ENCODE results near the gene GNA14.

GNA14 gene

DNA sequence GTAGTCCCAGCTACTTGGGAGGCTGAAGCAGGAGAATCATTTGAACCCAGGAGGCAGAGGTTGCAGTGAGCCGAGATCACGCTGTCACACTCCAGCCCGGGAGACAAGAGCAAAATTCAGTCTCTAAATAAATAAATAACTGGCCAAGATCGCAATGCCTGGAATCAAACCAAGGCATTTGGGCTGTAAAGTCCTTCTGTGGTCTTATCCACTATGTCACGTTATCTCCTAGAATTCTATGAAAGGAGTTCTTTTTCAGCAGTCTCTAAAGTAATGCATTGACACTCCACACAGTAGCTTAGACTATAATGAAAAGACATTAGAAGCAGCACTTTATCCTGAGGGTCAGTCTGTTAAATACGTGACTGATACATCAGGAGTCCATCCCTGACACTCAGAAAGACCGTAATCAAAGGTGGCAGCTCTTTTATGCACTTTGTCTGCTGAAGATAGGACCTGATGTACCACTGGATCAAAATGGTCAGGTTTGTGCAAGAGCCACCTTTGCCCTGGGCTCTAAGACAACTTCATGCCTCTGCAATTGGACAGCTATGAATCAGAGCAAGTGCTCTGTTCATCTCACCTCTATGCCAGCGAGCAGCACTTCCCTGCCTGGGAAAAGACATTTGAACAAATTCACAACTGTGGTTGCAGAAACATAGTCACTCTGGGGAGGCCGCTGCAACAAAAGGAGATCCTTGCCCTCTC is 31.7 kb upstream of the GNA14 start:
- Histone ChIP-seq H3K36me3 (no peaks in the 10 kb centered on the region), H3K27ac (no peak overlapping the region), H3K27me3 (no peaks in the 10 kb centered on the region), H3K4me3 (no peak overlapping the region), H3K9me3 (no peaks in the 10 kb centered on the region), H3K4me1 (no peaks in the 10 kb centered on the region)
- TF ChIP-seq CTCF (IDR thresholded peaks at IDR 0.05): no peak
- intact Hi-C loops (cut with DNase I; ENCODE audit: low total_unique reads): no loop called here
- DNase-seq: no peak

GRCh38 chr9:77679088-77679487 is 31.0 kb upstream of the GNA14 start:
- intact Hi-C loops (cut with DNase I; ENCODE audit: low total_unique reads): no loop called here
- Histone ChIP-seq H3K4me1 (peaks cover 0 to 5% (median 1%) of the 10 kb centered on the region in 4 donors), H3K27ac (no peak overlapping the region), H3K9me3 (no peaks in the 10 kb centered on the region), H3K27me3 (no peaks in the 10 kb centered on the region), H3K36me3 (no peaks in the 10 kb centered on the region), H3K4me3 (no peak overlapping the region)
- TF ChIP-seq CTCF (IDR thresholded peaks at IDR 0.05): no peak
- DNase-seq: no peak

DNA sequence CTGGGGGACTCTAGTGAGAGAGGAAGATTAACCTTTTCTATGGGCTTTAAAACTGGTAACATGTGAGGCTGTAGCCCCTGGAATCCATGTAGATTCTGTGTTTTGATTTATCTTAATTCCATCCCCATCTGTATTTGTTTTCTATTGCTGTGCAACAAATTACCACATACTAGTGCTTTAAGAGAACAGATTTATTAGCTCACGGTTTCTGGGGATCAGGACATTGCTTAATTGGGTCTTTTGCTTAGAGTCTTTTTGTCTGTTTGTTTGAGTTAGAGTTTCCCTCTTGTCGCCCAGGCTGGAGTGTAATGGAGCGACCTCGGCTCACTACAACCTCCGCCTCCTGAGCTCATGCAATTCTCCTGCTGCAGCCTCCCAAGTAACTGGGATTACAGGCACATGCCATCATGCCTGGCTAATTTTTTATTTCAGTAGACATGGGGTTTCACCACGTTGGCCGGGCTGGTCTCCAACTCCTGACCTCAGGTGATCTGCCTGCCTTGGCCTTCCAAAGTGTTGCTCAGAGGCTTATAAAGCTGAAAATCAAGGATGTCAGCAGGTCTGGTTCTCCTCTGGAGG is 29.9 kb upstream of the GNA14 start:
- H3K36me3 ChIP-seq: no peaks in the 10 kb centered on the region
- no peaks in the 10 kb centered on the region for H3K27me3 ChIP-seq
- H3K27ac ChIP-seq: no peak overlapping the region
- H3K4me1 ChIP-seq: peaks cover 0 to 9% (median 2%) of the 10 kb centered on the region in 4 donors
- no peak for TF ChIP-seq CTCF (IDR thresholded peaks at IDR 0.05)
- H3K4me3 ChIP-seq: no peak overlapping the region
- intact Hi-C loops (cut with DNase I; ENCODE audit: low total_unique reads): no loop called here
- no peak for DNase-seq
- no peaks in the 10 kb centered on the region for H3K9me3 ChIP-seq

GRCh38 chr9:77677397-77677796 is 29.3 kb upstream of the GNA14 start:
- Histone ChIP-seq H3K9me3 (no peaks in the 10 kb centered on the region), H3K27ac (no peak overlapping the region), H3K4me1 (peaks cover 0 to 9% (median 2%) of the 10 kb centered on the region in 4 donors), H3K27me3 (no peaks in the 10 kb centered on the region), H3K4me3 (no peak overlapping the region), H3K36me3 (no peaks in the 10 kb centered on the region)
- no peak for TF ChIP-seq CTCF (IDR thresholded peaks at IDR 0.05)
- DNase-seq: no peak
- intact Hi-C loops (cut with DNase I; ENCODE audit: low total_unique reads): no loop called here

DNA sequence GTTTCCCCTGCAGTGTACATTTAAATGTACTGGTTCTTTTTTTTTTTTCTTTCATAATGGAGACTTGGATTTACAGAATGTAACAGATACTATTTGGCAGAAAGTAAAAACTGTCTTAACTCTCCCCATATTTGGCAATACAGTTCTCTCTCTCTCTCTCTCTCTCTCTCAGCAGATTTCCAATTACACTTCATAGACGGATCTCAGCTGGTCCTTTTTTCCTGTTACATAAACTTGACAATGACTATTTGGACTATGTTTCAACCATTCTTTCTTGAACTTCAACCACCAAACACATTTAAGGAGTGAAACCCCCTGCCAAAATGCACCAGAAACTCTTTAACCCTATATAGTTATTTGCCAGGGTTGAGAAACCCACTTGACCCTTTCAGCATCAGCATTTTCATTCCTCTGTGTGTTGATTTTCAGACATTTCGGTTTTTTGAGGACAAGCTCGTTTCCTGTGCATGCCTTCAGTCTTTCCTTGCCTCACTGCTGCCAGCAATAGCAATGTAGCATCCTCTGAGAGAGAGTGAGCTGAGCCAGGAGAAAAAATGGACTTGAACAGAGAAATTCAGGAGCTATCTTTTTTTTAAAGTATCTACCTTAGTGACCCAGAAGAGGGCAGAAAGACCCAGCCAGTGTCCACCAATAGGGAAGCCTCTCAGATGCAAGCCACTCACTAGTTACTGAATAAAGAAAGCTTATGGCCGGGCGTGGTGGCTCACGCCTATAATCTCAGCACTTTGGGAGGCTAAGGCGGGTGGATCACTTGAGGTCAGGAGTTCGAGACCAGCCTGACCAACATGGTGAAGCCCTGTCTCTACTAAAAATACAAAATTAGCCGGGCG is 26.0 kb upstream of the GNA14 start:
- DNase-seq: no peak
- intact Hi-C loops (cut with DNase I; ENCODE audit: low total_unique reads): no loop called here
- no peak overlapping the region for H3K27ac ChIP-seq

More for the DNA sequence above, 26.0 kb upstream of the GNA14 start:
- Histone ChIP-seq H3K9me3 (no peaks in the 10 kb centered on the region), H3K4me3 (no peak overlapping the region), H3K36me3 (no peaks in the 10 kb centered on the region), H3K4me1 (peaks cover 0 to 9% (median 2%) of the 10 kb centered on the region in 4 donors), H3K27me3 (no peaks in the 10 kb centered on the region)
- no peak for TF ChIP-seq CTCF (IDR thresholded peaks at IDR 0.05)

Measured in tibial artery (tissue), 4 donors.